Neural crest cell (in vitro differentiated cells): ENCODE results near the gene WWOX. TPM values are rescaled to one million over a fixed set of nuclear protein-coding genes. Genes with fewer than 3 reads are reported as not detected.

ENCODE experiments used
- DNase-seq: peaks from one replicate; pipeline ENCODE4 v3.0.0; 2021; ENCODE audit warnings: low read depth, mixed read lengths, low spot score
- H3K27ac Mint-ChIP-seq: one replicate; pipeline ENCODE4 v1.8.0; 2021; ENCODE audit warnings: mild to moderate bottlenecking, mixed read lengths; ENCODE audit not compliant: unreplicated experiment
- H3K27me3 Mint-ChIP-seq: 2 replicates; pipeline ENCODE4 v1.8.0; 2021; ENCODE audit warnings: low read depth, mild to moderate bottlenecking, mixed read lengths
- H3K36me3 Mint-ChIP-seq: 2 replicates; pipeline ENCODE4 v1.8.0; 2021; ENCODE audit warnings: low read depth, mild to moderate bottlenecking, mixed read lengths
- H3K4me1 Mint-ChIP-seq: 2 replicates; pipeline ENCODE4 v1.8.0; 2021; ENCODE audit warnings: mixed read lengths
- H3K4me3 Mint-ChIP-seq: one replicate; pipeline ENCODE4 v1.8.0; 2021; ENCODE audit warnings: mild to moderate bottlenecking, mixed read lengths
- H3K9me3 Mint-ChIP-seq: 2 replicates; pipeline ENCODE4 v1.8.0; 2021; ENCODE audit warnings: mixed read lengths
- CTCF ChIP-seq: fragments of 200-600 bp; sonication (generic); conservative IDR thresholded peaks from 2 replicates; pipeline ENCODE4 v1.5.0; 2021; ENCODE audit warnings: antibody characterized with exemption, mild to moderate bottlenecking
- total RNA-seq: library from RNA; stranded (reverse); gene quantifications from 2 replicates; pipeline ENCODE4 v1.2.1, GENCODE V29; 2021

WWOX gene
- total RNA-seq, 1 donor from 2014 or later = 30.5 TPM

DNA sequence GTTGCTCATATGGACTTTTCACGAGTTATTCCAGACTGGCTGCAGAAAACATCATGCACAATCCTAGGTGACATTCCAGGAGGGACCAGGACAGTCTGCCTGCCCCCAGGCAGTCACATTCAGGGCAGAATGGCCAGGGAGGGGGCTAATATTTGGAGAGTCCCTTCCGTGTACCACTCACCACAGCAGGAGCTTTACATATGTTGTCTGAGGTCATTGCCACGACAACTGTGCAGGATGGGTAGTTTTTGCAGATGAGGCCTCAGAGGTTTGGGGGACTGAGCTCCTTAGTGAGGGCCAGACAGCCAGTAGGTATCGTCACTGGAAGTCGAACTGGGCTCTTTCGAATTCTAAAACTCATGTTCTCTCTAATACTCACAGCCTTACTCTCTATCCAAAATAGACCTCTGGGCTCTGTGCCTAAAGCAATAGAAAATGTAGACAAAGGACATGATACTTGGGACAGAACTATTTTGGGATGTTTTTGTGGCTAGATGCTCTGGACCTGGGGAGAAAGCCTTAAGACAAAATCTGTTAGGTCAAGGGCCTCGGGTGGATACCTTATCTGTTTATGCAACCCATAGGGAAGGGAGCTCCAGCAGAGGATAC is 1162.6 kb downstream of the WWOX start:
- Mint-ChIP-seq H3K9me3 (no peaks in the 10 kb centered on the region), H3K36me3 (no peaks in the 10 kb centered on the region), H3K4me1 (no peaks in the 10 kb centered on the region), H3K27me3 (peaks cover 6% of the 10 kb centered on the region), H3K27ac (no peak overlapping the region), H3K4me3 (no peak overlapping the region)
- no peak for DNase-seq
- TF ChIP-seq CTCF = no peak

Other genes with a start within 250 kb of the WWOX start
- gene CLEC3A, start 77.1 kb upstream of the WWOX start, total RNA-seq = not detected in 2 replicates